OCI-LY1 (cell line): ENCODE results near the gene MPZL3.

Experiments
- H2AFZ ChIP-seq: fragments of 200-600 bp; sonication (generic), shearing (Covaris generic); 2 replicates; pipeline ENCODE4 v1.6.0; 2014; ENCODE audit warnings: antibody characterized with exemption, mild to moderate bottlenecking, low read length
- H3F3A ChIP-seq: fragments of 200-600 bp; sonication (generic), shearing (Covaris generic); 2 replicates; pipeline ENCODE4 v1.6.0; 2014; ENCODE audit warnings: mild to moderate bottlenecking, antibody characterized with exemption, low read length, moderate library complexity; ENCODE audit not compliant: insufficient read depth
- H3K27ac ChIP-seq: fragments of 200-600 bp; sonication (generic); 2 replicates; pipeline ENCODE4 v1.5.1; 2014; ENCODE audit warnings: low read length, mixed run types, mild to moderate bottlenecking, low read depth; ENCODE audit not compliant: poor library complexity, severe bottlenecking
- H3K27me3 ChIP-seq: fragments of 200-600 bp; sonication (generic); 2 replicates; pipeline ENCODE4 v1.6.0; 2014; ENCODE audit warnings: antibody characterized with exemption, mild to moderate bottlenecking, low read length, moderate library complexity; ENCODE audit not compliant: insufficient read depth
- H3K36me3 ChIP-seq: fragments of 200-600 bp; sonication (generic); 2 replicates; pipeline ENCODE4 v1.6.1; 2014; ENCODE audit warnings: mild to moderate bottlenecking, antibody characterized with exemption, low read length, moderate library complexity, mixed read lengths; ENCODE audit not compliant: insufficient read depth
- H3K4me1 ChIP-seq: fragments of 200-600 bp; sonication (generic); 2 replicates; pipeline ENCODE4 v1.5.1; 2014; ENCODE audit warnings: mild to moderate bottlenecking, low read length, moderate library complexity; ENCODE audit not compliant: insufficient read depth, severe bottlenecking
- H3K4me2 ChIP-seq: fragments of 200-600 bp; sonication (generic), shearing (Covaris generic); 2 replicates; pipeline ENCODE4 v1.6.1; 2014; ENCODE audit warnings: low read length
- H3K4me3 ChIP-seq: fragments of 200-600 bp; sonication (generic); 2 replicates; pipeline ENCODE4 v1.5.1; 2014; ENCODE audit warnings: low read length, low read depth, mild to moderate bottlenecking, mixed read lengths; ENCODE audit not compliant: poor library complexity, severe bottlenecking
- H3K79me2 ChIP-seq: fragments of 200-600 bp; shearing (Covaris generic); 2 replicates; pipeline ENCODE4 v1.6.1; 2016; ENCODE audit warnings: mixed run types, low read length, mixed read lengths; ENCODE audit not compliant: insufficient read depth
- H3K9ac ChIP-seq: fragments of 200-600 bp; sonication (generic), shearing (Covaris generic); 2 replicates; pipeline ENCODE4 v1.6.1; 2014; ENCODE audit warnings: mild to moderate bottlenecking, low read length, mixed read lengths
- H3K9me2 ChIP-seq: fragments of 200-600 bp; sonication (generic), shearing (Covaris generic); 2 replicates; pipeline ENCODE4 v1.6.1; 2014; ENCODE audit warnings: low read depth, mild to moderate bottlenecking, low read length, mixed read lengths
- H3K9me3 ChIP-seq: fragments of 200-600 bp; shearing (Covaris generic); 2 replicates; pipeline ENCODE4 v1.6.1; 2014; ENCODE audit warnings: low read length, mixed read lengths
- H4K20me1 ChIP-seq: fragments of 200-600 bp; sonication (generic), shearing (Covaris generic); 2 replicates; pipeline ENCODE4 v1.6.0; 2016; ENCODE audit warnings: mild to moderate bottlenecking, low read length; ENCODE audit not compliant: insufficient read depth
- EZH2 ChIP-seq: fragments of 200-600 bp; sonication (generic), shearing (Covaris generic); IDR thresholded peaks from 2 replicates; pipeline ENCODE4 v1.8.0; 2017; ENCODE audit warnings: borderline replicate concordance, mixed run types, mild to moderate bottlenecking, antibody characterized with exemption, low read length, moderate library complexity, mixed read lengths
- TF ChIP-seq, protein P1 (sequence below): fragments of 200-600 bp; sonication (generic), shearing (Covaris generic); IDR thresholded peaks from 2 replicates; pipeline ENCODE4 v1.5.1; 2017; ENCODE audit warnings: mild to moderate bottlenecking, antibody characterized with exemption, low read length, moderate library complexity, mixed read lengths

MPZL3 gene

DNA sequence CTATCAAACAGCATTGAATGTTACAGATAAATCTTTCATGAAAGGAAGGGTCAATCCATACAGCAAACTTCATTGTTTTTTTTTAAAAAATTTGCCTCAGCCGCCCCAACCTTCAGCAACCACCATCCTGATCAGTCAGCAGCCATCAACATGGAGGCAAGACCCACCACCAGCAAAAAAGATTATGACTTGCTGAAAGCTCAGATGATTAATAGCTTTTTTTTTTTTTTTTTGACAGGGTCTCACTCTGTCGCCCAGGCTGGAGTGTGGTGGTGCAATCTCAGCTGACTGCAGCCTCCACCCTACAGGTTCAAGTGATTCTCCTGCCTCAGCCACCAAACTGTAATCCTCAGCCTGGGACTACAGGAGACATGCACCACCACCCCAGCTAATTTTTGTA, 34.4 kb upstream of the MPZL3 start:
- H3F3A ChIP-seq = no peaks in the 10 kb centered on the region
- H4K20me1 ChIP-seq = no peaks in the 10 kb centered on the region
- H3K4me2 ChIP-seq = no peak overlapping the region
- no peaks in the 10 kb centered on the region for H3K36me3 ChIP-seq
- no peak overlapping the region for H3K4me3 ChIP-seq
- no peaks in the 10 kb centered on the region for H3K4me1 ChIP-seq
- no peaks in the 10 kb centered on the region for H3K79me2 ChIP-seq
- H2AFZ ChIP-seq = no peak overlapping the region
- no peaks in the 10 kb centered on the region for H3K9me2 ChIP-seq
- H3K27me3 ChIP-seq = no peaks in the 10 kb centered on the region
- H3K9ac ChIP-seq = no peak overlapping the region
- no peaks in the 10 kb centered on the region for H3K9me3 ChIP-seq
- TF ChIP-seq, protein P1, sequence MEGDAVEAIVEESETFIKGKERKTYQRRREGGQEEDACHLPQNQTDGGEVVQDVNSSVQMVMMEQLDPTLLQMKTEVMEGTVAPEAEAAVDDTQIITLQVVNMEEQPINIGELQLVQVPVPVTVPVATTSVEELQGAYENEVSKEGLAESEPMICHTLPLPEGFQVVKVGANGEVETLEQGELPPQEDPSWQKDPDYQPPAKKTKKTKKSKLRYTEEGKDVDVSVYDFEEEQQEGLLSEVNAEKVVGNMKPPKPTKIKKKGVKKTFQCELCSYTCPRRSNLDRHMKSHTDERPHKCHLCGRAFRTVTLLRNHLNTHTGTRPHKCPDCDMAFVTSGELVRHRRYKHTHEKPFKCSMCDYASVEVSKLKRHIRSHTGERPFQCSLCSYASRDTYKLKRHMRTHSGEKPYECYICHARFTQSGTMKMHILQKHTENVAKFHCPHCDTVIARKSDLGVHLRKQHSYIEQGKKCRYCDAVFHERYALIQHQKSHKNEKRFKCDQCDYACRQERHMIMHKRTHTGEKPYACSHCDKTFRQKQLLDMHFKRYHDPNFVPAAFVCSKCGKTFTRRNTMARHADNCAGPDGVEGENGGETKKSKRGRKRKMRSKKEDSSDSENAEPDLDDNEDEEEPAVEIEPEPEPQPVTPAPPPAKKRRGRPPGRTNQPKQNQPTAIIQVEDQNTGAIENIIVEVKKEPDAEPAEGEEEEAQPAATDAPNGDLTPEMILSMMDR = no peak
- TF ChIP-seq EZH2 = no peak
- no peak overlapping the region for H3K27ac ChIP-seq

DNA sequence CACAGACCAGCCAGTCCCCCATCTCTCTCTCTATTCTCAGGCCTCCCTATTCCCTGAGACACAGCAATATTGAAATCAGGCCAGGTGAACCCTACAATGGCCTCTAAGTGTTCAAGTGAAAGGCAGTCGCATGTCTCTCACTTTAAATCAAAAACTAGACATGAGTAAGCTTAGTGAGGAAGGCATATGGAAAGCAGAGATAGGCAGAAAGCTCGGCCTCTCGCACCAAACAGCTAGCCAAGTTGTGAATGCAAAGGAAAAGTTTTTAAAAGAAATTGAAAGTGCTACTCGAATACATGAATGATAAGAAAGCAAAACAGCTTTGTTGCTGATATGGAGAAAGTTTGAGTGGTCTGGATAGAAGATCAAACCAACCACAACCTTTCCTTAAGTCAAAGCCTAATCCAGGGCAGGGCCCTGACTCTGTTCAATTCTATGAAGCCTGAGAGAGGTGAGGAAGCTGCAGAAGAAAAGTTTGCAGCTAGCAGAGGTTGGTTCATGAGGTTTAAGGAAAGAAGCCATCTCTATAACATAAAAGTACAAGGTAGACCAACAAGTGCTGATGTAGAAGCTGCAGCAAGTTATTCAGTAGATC, 31.7 kb upstream of the MPZL3 start:
- H3K4me2 ChIP-seq = no peak overlapping the region
- H3K27me3 ChIP-seq = no peaks in the 10 kb centered on the region
- no peak overlapping the region for H3K4me3 ChIP-seq
- no peaks in the 10 kb centered on the region for H4K20me1 ChIP-seq
- no peaks in the 10 kb centered on the region for H3F3A ChIP-seq
- no peak overlapping the region for H3K27ac ChIP-seq
- no peaks in the 10 kb centered on the region for H3K36me3 ChIP-seq
- H3K9me3 ChIP-seq = no peaks in the 10 kb centered on the region
- no peaks in the 10 kb centered on the region for H3K9me2 ChIP-seq
- TF ChIP-seq, protein P1 = no peak
- TF ChIP-seq EZH2 = no peak
- no peak overlapping the region for H3K9ac ChIP-seq
- no peak overlapping the region for H2AFZ ChIP-seq
- H3K79me2 ChIP-seq = no peaks in the 10 kb centered on the region
- H3K4me1 ChIP-seq = no peaks in the 10 kb centered on the region

DNA sequence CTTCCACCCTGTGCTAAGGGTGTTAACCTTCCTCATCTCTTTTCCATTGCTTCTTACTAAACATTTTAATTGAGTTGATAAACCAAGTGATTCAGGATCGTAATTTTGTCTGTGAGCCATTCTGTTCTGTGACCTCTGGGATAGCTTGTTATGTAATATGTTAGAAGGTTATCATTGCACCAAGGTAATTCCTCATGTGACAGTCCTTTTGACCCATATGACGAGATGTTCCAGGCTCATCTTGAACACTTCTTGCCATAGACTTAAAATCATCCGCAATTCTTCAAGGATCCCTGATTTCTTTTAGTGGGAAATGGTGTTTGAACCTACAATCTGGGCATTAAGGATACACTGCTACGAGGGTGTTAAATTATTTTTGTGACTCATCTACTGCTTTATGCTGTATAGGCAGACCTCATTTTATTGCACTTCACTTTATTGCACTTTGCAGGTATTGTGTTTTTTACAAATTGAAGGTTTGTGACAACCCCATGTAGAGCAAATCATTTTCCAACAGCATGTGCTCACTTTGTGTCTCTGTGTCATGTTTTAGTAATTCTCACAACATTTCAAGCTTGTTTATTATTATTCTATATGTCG, 31.0 kb upstream of the MPZL3 start:
- H3F3A ChIP-seq = no peaks in the 10 kb centered on the region
- TF ChIP-seq, protein P1 = no peak
- no peak overlapping the region for H3K4me2 ChIP-seq
- H3K9me3 ChIP-seq = no peaks in the 10 kb centered on the region
- H3K9me2 ChIP-seq = no peaks in the 10 kb centered on the region
- no peak overlapping the region for H3K4me3 ChIP-seq
- no peak overlapping the region for H3K27ac ChIP-seq
- no peaks in the 10 kb centered on the region for H4K20me1 ChIP-seq
- no peak overlapping the region for H2AFZ ChIP-seq
- H3K27me3 ChIP-seq = no peaks in the 10 kb centered on the region
- H3K9ac ChIP-seq = no peak overlapping the region
- H3K79me2 ChIP-seq = no peaks in the 10 kb centered on the region
- H3K4me1 ChIP-seq = no peaks in the 10 kb centered on the region
- H3K36me3 ChIP-seq = no peaks in the 10 kb centered on the region
